Hematopoietic multipotent progenitor cell (in vitro differentiated cells): ENCODE data around the gene TUBB4B. TPM values are rescaled to one million over a fixed set of nuclear protein-coding genes. Genes with fewer than 3 reads are reported as not detected.

Experiments
- DNase-seq, 3 donors: peaks; one replicate each; pipeline ENCODE4 v3.0.0-alpha.2; 2011 to 2015; ENCODE audit warnings: low read depth in 2 of 3, low spot score in 2 of 3
- total RNA-seq: library from RNA; depleted of rRNA; stranded (reverse); fragments of >200 nt; gene quantifications from one replicate; pipeline ENCODE4 v1.2.3, GENCODE V29; 2012

TUBB4B gene
- total RNA-seq, 1 donor: 141 TPM

- DNase-seq: peak in 1 of 3 donors; percentile 35
Observed at GRCh38 chr9:137280474-137281344, 39.6 kb downstream of the TUBB4B start.

- DNase-seq: no peak
Observed at GRCh38 chr9:137281345-137282116, 40.4 kb downstream of the TUBB4B start.

GRCh38 chr9:137286975-137287383, 45.9 kb downstream of the TUBB4B start:
- DNase-seq: peak in 1 of 3 donors; percentile 75

GRCh38 chr9:137293094-137293481, 52.0 kb downstream of the TUBB4B start:
- DNase-seq: no peak

Other genes starting within 250 kb of the TUBB4B start
- gene PAXX, start 248.9 kb upstream of the TUBB4B start, total RNA-seq: 16.7 TPM
- 0.27 TPM for gene CLIC3, start 244.7 kb upstream of the TUBB4B start, total RNA-seq
- gene ABCA2, start 213.1 kb upstream of the TUBB4B start, total RNA-seq: 99.1 TPM
- 14.3 TPM for gene FUT7, start 209.2 kb upstream of the TUBB4B start, total RNA-seq
- 51.2 TPM for gene NPDC1, start 195.1 kb upstream of the TUBB4B start, total RNA-seq
- gene ENTPD2, start 187.2 kb upstream of the TUBB4B start, total RNA-seq: not detected
- 4.8 TPM for gene SAPCD2, start 170.7 kb upstream of the TUBB4B start, total RNA-seq
- 14.8 TPM for gene UAP1L1, start 163.8 kb upstream of the TUBB4B start, total RNA-seq
- gene MAN1B1, start 154.3 kb upstream of the TUBB4B start, total RNA-seq: 70.8 TPM
- gene DPP7, start 126.6 kb upstream of the TUBB4B start, total RNA-seq: 154 TPM
- gene GRIN1, start 102.1 kb upstream of the TUBB4B start, total RNA-seq: under 0.01 TPM
- gene LRRC26, start 71.2 kb upstream of the TUBB4B start, total RNA-seq: 2.2 TPM
- gene TMEM210, start 69.2 kb upstream of the TUBB4B start, total RNA-seq: not detected
- gene ANAPC2, start 52.7 kb upstream of the TUBB4B start, total RNA-seq: 59.8 TPM
- gene SSNA1, start 52.6 kb upstream of the TUBB4B start, total RNA-seq: 78.4 TPM
- gene TPRN, start 40.5 kb upstream of the TUBB4B start, total RNA-seq: 3.0 TPM
- gene TMEM203, start 35.6 kb upstream of the TUBB4B start, total RNA-seq: 35.5 TPM
- 10.2 TPM for gene NDOR1, start 35.6 kb upstream of the TUBB4B start, total RNA-seq
- gene RNF208, start 19.0 kb upstream of the TUBB4B start, total RNA-seq: 1.3 TPM
- 0.27 TPM for gene CYSRT1, start 16.1 kb upstream of the TUBB4B start, total RNA-seq
- gene RNF224, start 13.8 kb upstream of the TUBB4B start, total RNA-seq: not detected
- gene SLC34A3, start 10.4 kb upstream of the TUBB4B start, total RNA-seq: not detected
- 0.54 TPM for gene STPG3, start 10.0 kb downstream of the TUBB4B start, total RNA-seq
- gene NELFB, start 14.0 kb downstream of the TUBB4B start, total RNA-seq: 72.7 TPM
- gene TOR4A, start 36.4 kb downstream of the TUBB4B start, total RNA-seq: 25.0 TPM
- gene NRARP, start 61.0 kb downstream of the TUBB4B start, total RNA-seq: 5.1 TPM
- 28.3 TPM for gene EXD3, start 181.9 kb downstream of the TUBB4B start, total RNA-seq
- gene NOXA1, start 182.1 kb downstream of the TUBB4B start, total RNA-seq: 4.6 TPM
- 0.27 TPM for gene ENTPD8, start 200.1 kb downstream of the TUBB4B start, total RNA-seq
- gene NSMF, start 218.0 kb downstream of the TUBB4B start, total RNA-seq: 26.4 TPM